Right lobe of liver (tissue), 4 donors: Measurements from ENCODE around the gene GPR148.

Source experiments
- POLR2A ChIP-seq: fragments of 450-650 bp; IDR thresholded peaks from one replicate; pipeline ENCODE4 v1.6.1; 2017; ENCODE audit warnings: antibody characterized with exemption, mild to moderate bottlenecking
- TF ChIP-seq, protein P1 (sequence below), 4 donors: fragments of 200-600 bp in 3 of 4; fragments of 450-650 bp in 1 of 4; IDR thresholded peaks; one replicate each; pipeline versions ENCODE4 v1.5.1 to v1.8.0; 2016 to 2022; ENCODE audit warnings: antibody characterized with exemption in 4 of 4, mild to moderate bottlenecking in 2 of 4
- donor health status: DM: no; HTN: no; CAD: no.
- donor health status: DM: no; HTN: no; CAD: no.
- donor health status: DM: no; HTN: yes; CAD: no.

DNA sequence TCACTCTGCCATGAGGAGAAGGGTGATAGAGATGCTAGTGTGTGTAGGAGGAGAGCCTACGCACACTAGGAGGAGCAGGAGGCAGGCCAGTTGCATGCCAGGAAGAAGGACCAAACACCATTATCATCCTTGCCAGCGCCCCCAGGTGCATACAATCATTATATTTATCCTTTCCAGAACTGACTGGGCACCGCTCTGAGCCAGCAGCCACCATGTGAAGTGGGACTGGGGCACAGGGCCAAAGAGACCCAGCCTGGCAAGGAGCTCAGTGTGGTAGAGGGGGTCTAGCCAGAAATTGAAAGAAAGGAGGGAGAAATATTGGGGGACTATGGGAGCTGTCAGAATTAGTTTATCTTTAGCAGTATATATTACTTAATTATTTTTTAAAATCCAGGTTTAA, 8.3 kb upstream of the GPR148 start:
- TF ChIP-seq, protein P1, sequence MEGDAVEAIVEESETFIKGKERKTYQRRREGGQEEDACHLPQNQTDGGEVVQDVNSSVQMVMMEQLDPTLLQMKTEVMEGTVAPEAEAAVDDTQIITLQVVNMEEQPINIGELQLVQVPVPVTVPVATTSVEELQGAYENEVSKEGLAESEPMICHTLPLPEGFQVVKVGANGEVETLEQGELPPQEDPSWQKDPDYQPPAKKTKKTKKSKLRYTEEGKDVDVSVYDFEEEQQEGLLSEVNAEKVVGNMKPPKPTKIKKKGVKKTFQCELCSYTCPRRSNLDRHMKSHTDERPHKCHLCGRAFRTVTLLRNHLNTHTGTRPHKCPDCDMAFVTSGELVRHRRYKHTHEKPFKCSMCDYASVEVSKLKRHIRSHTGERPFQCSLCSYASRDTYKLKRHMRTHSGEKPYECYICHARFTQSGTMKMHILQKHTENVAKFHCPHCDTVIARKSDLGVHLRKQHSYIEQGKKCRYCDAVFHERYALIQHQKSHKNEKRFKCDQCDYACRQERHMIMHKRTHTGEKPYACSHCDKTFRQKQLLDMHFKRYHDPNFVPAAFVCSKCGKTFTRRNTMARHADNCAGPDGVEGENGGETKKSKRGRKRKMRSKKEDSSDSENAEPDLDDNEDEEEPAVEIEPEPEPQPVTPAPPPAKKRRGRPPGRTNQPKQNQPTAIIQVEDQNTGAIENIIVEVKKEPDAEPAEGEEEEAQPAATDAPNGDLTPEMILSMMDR (IDR thresholded peaks at IDR 0.05) = no peak
- TF ChIP-seq POLR2A = no peak
